Ishikawa (cell line): Measurements from ENCODE around the gene ARMH4.
A peak's percentile ranks its signal among the peaks of the same experiment; 100 is the strongest.

Experiments used
- CEBPB ChIP-seq: IDR thresholded peaks from 2 replicates; pipeline ENCODE4 v1.6.1; 2012
- CREB1 ChIP-seq: IDR thresholded peaks from 2 replicates; pipeline ENCODE4 v1.6.1; 2012; ENCODE audit warnings: low read depth
- EGR1 ChIP-seq: IDR thresholded peaks from 2 replicates; pipeline ENCODE4 v1.6.1; 2012
- EP300 ChIP-seq: IDR thresholded peaks from 2 replicates; pipeline ENCODE4 v1.6.1; 2012; ENCODE audit warnings: borderline replicate concordance
- FOXM1 ChIP-seq: IDR thresholded peaks from 2 replicates; pipeline ENCODE4 v1.6.1; 2012; ENCODE audit warnings: low read depth, borderline replicate concordance
- NFIC ChIP-seq: IDR thresholded peaks from 2 replicates; pipeline ENCODE4 v1.6.1; 2012
- RAD21 ChIP-seq: IDR thresholded peaks from 2 replicates; pipeline ENCODE4 v1.6.1; 2012; ENCODE audit warnings: low read depth
- TAF1 ChIP-seq: IDR thresholded peaks from 2 replicates; pipeline ENCODE4 v1.6.1; 2012; ENCODE audit warnings: low read depth, mild to moderate bottlenecking
- TCF12 ChIP-seq: IDR thresholded peaks from 2 replicates; pipeline ENCODE4 v1.6.1; 2012; ENCODE audit warnings: low read depth
- TEAD4 ChIP-seq: IDR thresholded peaks from 2 replicates; pipeline ENCODE4 v1.6.1; 2012
- YY1 ChIP-seq: IDR thresholded peaks from 2 replicates; pipeline ENCODE4 v1.6.1; 2012; ENCODE audit warnings: low read depth
- ZBTB7A ChIP-seq: IDR thresholded peaks from 2 replicates; pipeline ENCODE4 v1.6.1; 2012; ENCODE audit warnings: low read depth
- TF ChIP-seq, protein P1 (sequence below): IDR thresholded peaks from 2 replicates; pipeline ENCODE4 v1.6.1; 2012; ENCODE audit warnings: low read depth, mild to moderate bottlenecking
- TF ChIP-seq, protein P2 (sequence below): IDR thresholded peaks from 2 replicates; pipeline ENCODE4 v1.6.1; 2012
- TF ChIP-seq, protein P3 (sequence below): IDR thresholded peaks from 2 replicates; pipeline ENCODE4 v1.6.1; 2012

Gene ARMH4

DNA sequence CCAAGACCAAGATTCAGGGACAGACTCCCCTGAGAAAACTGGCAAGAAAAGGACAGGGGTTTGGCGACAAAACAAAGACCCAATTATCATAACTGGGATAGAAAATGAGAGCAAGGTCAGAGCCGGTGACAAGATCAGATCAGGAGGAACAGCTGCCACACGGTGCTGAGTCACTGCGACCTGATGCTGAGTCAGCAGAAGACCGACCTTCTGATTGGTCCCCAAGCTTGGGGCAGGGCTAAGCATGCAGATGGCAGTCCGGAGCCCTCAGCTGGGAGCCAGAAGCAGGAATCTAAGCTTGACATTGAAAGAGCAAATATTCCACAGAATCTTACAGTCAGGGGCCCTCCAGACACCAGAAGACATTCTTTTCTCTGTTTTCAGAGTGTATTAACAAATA lies 19.1 kb upstream of the ARMH4 start:
- TF ChIP-seq CREB1 (no peak), FOXM1 (no peak), YY1 (no peak), TAF1 (no peak), TCF12 (no peak), NFIC (no peak), EP300 (no peak), CEBPB (no peak)
- TF ChIP-seq, protein P1, sequence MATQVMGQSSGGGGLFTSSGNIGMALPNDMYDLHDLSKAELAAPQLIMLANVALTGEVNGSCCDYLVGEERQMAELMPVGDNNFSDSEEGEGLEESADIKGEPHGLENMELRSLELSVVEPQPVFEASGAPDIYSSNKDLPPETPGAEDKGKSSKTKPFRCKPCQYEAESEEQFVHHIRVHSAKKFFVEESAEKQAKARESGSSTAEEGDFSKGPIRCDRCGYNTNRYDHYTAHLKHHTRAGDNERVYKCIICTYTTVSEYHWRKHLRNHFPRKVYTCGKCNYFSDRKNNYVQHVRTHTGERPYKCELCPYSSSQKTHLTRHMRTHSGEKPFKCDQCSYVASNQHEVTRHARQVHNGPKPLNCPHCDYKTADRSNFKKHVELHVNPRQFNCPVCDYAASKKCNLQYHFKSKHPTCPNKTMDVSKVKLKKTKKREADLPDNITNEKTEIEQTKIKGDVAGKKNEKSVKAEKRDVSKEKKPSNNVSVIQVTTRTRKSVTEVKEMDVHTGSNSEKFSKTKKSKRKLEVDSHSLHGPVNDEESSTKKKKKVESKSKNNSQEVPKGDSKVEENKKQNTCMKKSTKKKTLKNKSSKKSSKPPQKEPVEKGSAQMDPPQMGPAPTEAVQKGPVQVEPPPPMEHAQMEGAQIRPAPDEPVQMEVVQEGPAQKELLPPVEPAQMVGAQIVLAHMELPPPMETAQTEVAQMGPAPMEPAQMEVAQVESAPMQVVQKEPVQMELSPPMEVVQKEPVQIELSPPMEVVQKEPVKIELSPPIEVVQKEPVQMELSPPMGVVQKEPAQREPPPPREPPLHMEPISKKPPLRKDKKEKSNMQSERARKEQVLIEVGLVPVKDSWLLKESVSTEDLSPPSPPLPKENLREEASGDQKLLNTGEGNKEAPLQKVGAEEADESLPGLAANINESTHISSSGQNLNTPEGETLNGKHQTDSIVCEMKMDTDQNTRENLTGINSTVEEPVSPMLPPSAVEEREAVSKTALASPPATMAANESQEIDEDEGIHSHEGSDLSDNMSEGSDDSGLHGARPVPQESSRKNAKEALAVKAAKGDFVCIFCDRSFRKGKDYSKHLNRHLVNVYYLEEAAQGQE: peak; percentile 48; the same call in 1 of the 2 replicates
- TF ChIP-seq, protein P2, sequence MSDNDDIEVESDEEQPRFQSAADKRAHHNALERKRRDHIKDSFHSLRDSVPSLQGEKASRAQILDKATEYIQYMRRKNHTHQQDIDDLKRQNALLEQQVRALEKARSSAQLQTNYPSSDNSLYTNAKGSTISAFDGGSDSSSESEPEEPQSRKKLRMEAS: 0 out of 2 replicates have a peak, but pooled peaks have one; percentile 30

DNA sequence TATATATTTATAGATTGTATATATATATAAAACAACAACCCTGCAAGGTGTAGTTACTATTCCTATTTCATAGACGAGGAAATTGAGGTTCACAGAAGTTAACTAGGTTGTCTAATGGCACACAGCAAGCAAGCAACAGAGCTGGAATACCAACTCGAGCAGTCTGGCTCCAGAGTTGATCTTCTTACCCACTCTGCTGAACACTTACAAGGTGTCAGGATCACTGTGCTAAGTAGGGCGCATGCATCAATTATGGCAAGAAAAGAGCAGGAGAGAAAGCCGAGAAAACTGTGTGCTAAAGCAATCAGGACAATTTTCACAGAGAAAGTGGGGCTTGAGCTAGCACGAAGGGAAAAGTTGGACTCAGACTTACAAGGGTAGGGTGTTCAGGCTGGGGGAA lies 15.9 kb upstream of the ARMH4 start:
- TF ChIP-seq YY1: no peak
- no peak for TF ChIP-seq CEBPB
- no peak for TF ChIP-seq NFIC
- no peak for TF ChIP-seq FOXM1
- TF ChIP-seq TCF12: no peak
- TF ChIP-seq, protein P2: no peak
- no peak for TF ChIP-seq CREB1
- no peak for TF ChIP-seq ZBTB7A
- TF ChIP-seq, protein P3, sequence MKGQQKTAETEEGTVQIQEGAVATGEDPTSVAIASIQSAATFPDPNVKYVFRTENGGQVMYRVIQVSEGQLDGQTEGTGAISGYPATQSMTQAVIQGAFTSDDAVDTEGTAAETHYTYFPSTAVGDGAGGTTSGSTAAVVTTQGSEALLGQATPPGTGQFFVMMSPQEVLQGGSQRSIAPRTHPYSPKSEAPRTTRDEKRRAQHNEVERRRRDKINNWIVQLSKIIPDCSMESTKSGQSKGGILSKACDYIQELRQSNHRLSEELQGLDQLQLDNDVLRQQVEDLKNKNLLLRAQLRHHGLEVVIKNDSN: no peak
- no peak for TF ChIP-seq RAD21
- TF ChIP-seq TEAD4: no peak
- TF ChIP-seq, protein P1: no peak
- no peak for TF ChIP-seq EP300

DNA sequence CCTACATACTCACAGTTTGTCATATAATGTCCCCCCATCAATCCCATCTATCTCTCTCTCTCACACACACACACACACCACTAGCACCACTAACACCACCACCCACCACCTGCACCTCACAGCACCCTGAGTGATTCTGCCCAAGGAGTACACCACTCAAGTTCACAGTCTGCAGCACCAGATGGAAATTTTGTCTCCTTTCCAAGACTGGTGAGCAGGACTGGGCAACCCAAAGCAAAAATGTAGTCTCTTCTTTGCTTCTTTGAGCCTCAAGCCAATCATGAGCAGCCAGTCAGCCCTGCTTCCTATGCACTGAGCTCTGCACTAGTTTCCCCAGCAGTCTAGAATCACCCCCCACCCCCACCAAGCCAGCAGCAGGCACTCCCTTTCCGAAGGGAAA lies 15.0 kb upstream of the ARMH4 start:
- TF ChIP-seq TCF12 (no peak), ZBTB7A (no peak), CREB1 (no peak), EGR1 (no peak), EP300 (no peak), TEAD4 (no peak), NFIC (no peak), CEBPB (no peak), RAD21 (no peak), FOXM1 (no peak), YY1 (no peak), TAF1 (no peak)
- TF ChIP-seq, protein P3: no peak
- TF ChIP-seq, protein P2: no peak
- TF ChIP-seq, protein P1: no peak

DNA sequence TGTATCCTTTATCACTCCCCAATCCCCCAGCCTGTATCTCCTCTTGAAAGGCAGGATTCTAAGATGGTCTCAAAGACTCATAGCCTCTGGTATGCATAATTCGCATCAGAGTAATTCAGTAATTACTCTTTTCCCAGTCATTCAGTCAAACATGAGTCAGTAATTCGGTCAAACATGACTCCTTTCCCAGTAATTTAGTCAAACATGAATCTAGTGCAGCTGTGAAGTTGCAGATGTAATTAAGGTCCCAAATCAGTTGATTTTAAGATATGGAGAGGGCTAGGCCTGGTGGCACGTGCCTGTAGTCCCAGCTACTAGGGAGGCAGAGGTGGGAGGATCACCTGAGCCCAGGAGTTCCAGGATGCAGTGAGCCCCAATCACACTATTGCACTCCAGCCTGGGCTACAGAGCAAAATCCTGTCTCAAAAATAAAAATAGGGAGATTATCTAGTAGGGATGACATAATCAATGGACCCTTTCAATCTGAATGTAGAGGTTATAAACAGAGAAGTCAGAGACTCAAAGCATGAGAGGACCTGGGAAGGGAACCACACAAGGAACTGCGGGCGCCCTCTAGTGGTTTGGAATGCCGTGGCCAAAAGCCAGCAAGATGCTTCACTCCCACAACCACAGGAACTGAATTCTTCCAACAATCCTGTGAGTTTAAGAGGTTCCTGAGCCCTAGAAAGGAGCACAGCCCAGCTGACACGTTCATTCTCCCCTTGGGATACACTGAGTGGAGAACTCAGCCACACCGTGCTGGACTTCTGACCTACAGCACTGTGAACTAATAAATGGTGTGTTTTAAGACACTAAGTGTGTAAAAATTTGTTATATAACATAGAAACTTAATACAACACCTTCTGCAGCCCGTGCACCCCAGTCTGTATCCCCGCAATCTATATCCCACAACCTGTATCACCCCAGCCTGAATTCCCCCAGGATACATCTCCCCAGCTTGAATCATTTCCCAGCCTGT lies 14.3 kb upstream of the ARMH4 start:
- TF ChIP-seq TEAD4 (0 out of 2 replicates have a peak, but pooled peaks have one; percentile 35), RAD21 (peak; percentile 73), NFIC (peak; percentile 51)
- TF ChIP-seq, protein P2: no peak
